Bone marrow (tissue), 2 donors: ENCODE data around the gene METTL17.
"Not testable (repeated sequence)": the region's sequence is repeated elsewhere in the genome, so short reads cannot be mapped to it uniquely, and the experiment has no call there.

ENCODE experiments used
- DNase-seq, 2 donors: peaks; one replicate each; lab custom pipeline; 2025; lab: John Stamatoyannopoulos, UW

The METTL17 gene

GRCh38 chr14:20989787-20990600 lies at the start of gene METTL17:
METTL17 (plus strand) TSS chr14:20989980; CDS start chr14:20990003, 23 bp downstream.
- peak; percentile 76 to 77 for DNase-seq

GRCh38 chr14:20945146-20945545 lies 44.6 kb upstream of the METTL17 start:
- DNase-seq: not testable (repeated sequence)

GRCh38 chr14:20946707-20947106 lies 43.1 kb upstream of the METTL17 start:
- not testable (repeated sequence) for DNase-seq

- DNase-seq: peak in 1 of 2 donors; percentile 34
Observed at GRCh38 chr14:20954736-20955537, 34.8 kb upstream of the METTL17 start, which contains the start of gene RNASE2. RNASE2 (plus strand) TSS chr14:20955487; CDS start chr14:20955772, 285 bp downstream.

- not testable (repeated sequence) for DNase-seq
Observed at GRCh38 chr14:20955538-20955873, 34.3 kb upstream of the METTL17 start.

GRCh38 chr14:20956376-20956976 lies 33.3 kb upstream of the METTL17 start:
- DNase-seq: no peak

GRCh38 chr14:20958946-20959345 lies 30.8 kb upstream of the METTL17 start:
- DNase-seq: not testable (repeated sequence)

GRCh38 chr14:20969336-20969735 lies 20.4 kb upstream of the METTL17 start:
- DNase-seq: no peak

- no peak for DNase-seq
Observed at GRCh38 chr14:20970647-20970982, 19.2 kb upstream of the METTL17 start.

GRCh38 chr14:20970983-20971704 lies 18.6 kb upstream of the METTL17 start:
- peak; percentile 51 to 89 for DNase-seq

- DNase-seq: no peak
Observed at GRCh38 chr14:20971705-20972021, 18.1 kb upstream of the METTL17 start.

GRCh38 chr14:20973501-20973900 lies 16.3 kb upstream of the METTL17 start:
- no peak for DNase-seq

GRCh38 chr14:20976291-20976690 lies 13.5 kb upstream of the METTL17 start:
- DNase-seq: no peak

GRCh38 chr14:20978687-20979086 lies 11.1 kb upstream of the METTL17 start:
- DNase-seq: no peak

GRCh38 chr14:20980906-20981305 lies 8.9 kb upstream of the METTL17 start:
- DNase-seq: no peak

- DNase-seq: no peak
Observed at GRCh38 chr14:20982646-20983369, 7.0 kb upstream of the METTL17 start.

- not testable (repeated sequence) for DNase-seq
Observed at GRCh38 chr14:20985650-20986049, 4.1 kb upstream of the METTL17 start.

- DNase-seq: peak in 1 of 2 donors; percentile 2
Observed at GRCh38 chr14:20986811-20987210, 3.0 kb upstream of the METTL17 start.

- DNase-seq: no peak
Observed at GRCh38 chr14:20988717-20989470, 886 bp upstream of the METTL17 start.

GRCh38 chr14:20989471-20989786 lies 351 bp upstream of the METTL17 start:
- no peak for DNase-seq

- DNase-seq: no peak
Observed at GRCh38 chr14:20996521-20996920, 6.7 kb downstream of the METTL17 start.
